DMS 273 (cell line): ENCODE data around the gene MTHFD2L.
"Not testable (repeated sequence)": the region's sequence is repeated elsewhere in the genome, so short reads cannot be mapped to it uniquely, and the experiment has no call there.

Source experiments
- DNase-seq: peaks from one replicate; lab custom pipeline; 2025; ENCODE audit not compliant: unreplicated experiment; lab: John Stamatoyannopoulos, UW

The MTHFD2L gene

GRCh38 chr4:74157561-74158465 is at the start of gene MTHFD2L:
Gene MTHFD2L (plus strand): TSS chr4:74158118. CDS start chr4:74158139, 21 bp downstream.
- DNase-seq: peak; percentile 96

- no peak for DNase-seq
Observed at GRCh38 chr4:74108457-74109115, 49.3 kb upstream of the MTHFD2L start.

GRCh38 chr4:74109116-74109869 is 48.6 kb upstream of the MTHFD2L start:
- no peak for DNase-seq

GRCh38 chr4:74109870-74110605 is 47.9 kb upstream of the MTHFD2L start:
- no peak for DNase-seq

GRCh38 chr4:74110670-74111069 is 47.2 kb upstream of the MTHFD2L start:
- no peak for DNase-seq

GRCh38 chr4:74111306-74111975 is 46.5 kb upstream of the MTHFD2L start:
- DNase-seq: no peak

- no peak for DNase-seq
Observed at GRCh38 chr4:74111990-74112389, 45.9 kb upstream of the MTHFD2L start.

- DNase-seq: no peak
Observed at GRCh38 chr4:74112399-74113105, 45.4 kb upstream of the MTHFD2L start.

GRCh38 chr4:74114234-74114633 is 43.7 kb upstream of the MTHFD2L start:
- no peak for DNase-seq

- no peak for DNase-seq
Observed at GRCh38 chr4:74117024-74117534, 40.8 kb upstream of the MTHFD2L start.

- no peak for DNase-seq
Observed at GRCh38 chr4:74118600-74119338, 39.1 kb upstream of the MTHFD2L start.

GRCh38 chr4:74120086-74120485 is 37.8 kb upstream of the MTHFD2L start:
- no peak for DNase-seq

GRCh38 chr4:74121643-74122579 is 36.0 kb upstream of the MTHFD2L start:
- no peak for DNase-seq

- no peak for DNase-seq
Observed at GRCh38 chr4:74123065-74123728, 34.7 kb upstream of the MTHFD2L start.

- DNase-seq: no peak
Observed at GRCh38 chr4:74125029-74125428, 32.9 kb upstream of the MTHFD2L start.

- no peak for DNase-seq
Observed at GRCh38 chr4:74127745-74128144, 30.2 kb upstream of the MTHFD2L start.

GRCh38 chr4:74130843-74131242 is 27.1 kb upstream of the MTHFD2L start:
- DNase-seq: not testable (repeated sequence)
